AG09309 (cell line): ENCODE results near the gene CLPSL1.

Experiments used
- DNase-seq: peaks from one replicate; pipeline ENCODE4 v3.0.0-alpha.2; 2010; ENCODE audit warnings: low read depth
- H3K4me3 ChIP-seq: 2 replicates; pipeline ENCODE4 v1.5.1; 2011; ENCODE audit warnings: mild to moderate bottlenecking, low read depth, low read length, moderate library complexity; ENCODE audit not compliant: control insufficient read depth
- TF ChIP-seq, protein P1 (sequence below): IDR thresholded peaks from 2 replicates; pipeline ENCODE4 v1.5.1; 2011; ENCODE audit warnings: mild to moderate bottlenecking, low read depth, low read length, inconsistent platforms; ENCODE audit not compliant: insufficient read depth, control insufficient read depth; ENCODE audit errors: missing control alignments

CLPSL1 gene

DNA sequence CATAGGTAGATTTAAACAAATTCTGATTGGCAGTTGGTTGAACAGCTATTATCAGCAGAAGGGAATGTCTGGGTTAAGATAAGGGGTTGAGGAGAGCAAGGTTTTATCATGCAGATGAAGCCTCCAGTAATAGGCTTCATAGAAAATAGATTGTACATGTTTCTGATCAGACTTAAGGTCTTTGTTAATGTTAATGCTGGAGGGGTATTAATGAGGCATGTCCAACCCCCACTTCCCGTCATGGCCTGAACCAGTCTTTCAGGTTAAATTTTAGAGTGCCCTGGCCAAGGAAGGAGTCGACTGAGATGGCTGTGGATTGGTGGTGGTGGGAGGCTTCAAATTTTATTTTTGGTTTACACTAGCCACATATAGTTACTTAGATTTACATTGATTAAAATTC lies 3.4 kb downstream of the CLPSL1 start:
- no peak for DNase-seq
- TF ChIP-seq, protein P1, sequence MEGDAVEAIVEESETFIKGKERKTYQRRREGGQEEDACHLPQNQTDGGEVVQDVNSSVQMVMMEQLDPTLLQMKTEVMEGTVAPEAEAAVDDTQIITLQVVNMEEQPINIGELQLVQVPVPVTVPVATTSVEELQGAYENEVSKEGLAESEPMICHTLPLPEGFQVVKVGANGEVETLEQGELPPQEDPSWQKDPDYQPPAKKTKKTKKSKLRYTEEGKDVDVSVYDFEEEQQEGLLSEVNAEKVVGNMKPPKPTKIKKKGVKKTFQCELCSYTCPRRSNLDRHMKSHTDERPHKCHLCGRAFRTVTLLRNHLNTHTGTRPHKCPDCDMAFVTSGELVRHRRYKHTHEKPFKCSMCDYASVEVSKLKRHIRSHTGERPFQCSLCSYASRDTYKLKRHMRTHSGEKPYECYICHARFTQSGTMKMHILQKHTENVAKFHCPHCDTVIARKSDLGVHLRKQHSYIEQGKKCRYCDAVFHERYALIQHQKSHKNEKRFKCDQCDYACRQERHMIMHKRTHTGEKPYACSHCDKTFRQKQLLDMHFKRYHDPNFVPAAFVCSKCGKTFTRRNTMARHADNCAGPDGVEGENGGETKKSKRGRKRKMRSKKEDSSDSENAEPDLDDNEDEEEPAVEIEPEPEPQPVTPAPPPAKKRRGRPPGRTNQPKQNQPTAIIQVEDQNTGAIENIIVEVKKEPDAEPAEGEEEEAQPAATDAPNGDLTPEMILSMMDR = no peak
- H3K4me3 ChIP-seq = no peak overlapping the region

DNA sequence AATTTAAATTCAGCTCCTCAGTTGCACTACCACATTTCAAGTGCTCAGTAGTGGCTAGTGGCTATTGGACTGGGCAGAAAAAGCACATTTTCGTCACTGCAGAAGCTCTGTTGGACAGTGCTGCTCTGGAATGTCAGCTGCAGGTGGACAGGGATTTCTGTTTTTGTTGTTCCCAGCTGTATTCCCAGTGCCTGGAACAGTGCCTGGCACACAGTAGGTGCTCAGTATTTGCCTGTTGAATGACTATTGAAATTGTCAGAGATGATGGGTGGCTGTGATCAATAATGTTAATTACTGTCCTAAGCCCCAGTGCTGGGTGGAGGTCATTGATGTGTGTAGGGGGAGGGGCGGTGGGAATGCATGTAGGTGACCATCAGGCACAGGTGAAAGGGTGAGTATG lies 5.5 kb downstream of the CLPSL1 start:
- no peak overlapping the region for H3K4me3 ChIP-seq
- no peak for DNase-seq
- TF ChIP-seq, protein P1 = no peak

DNA sequence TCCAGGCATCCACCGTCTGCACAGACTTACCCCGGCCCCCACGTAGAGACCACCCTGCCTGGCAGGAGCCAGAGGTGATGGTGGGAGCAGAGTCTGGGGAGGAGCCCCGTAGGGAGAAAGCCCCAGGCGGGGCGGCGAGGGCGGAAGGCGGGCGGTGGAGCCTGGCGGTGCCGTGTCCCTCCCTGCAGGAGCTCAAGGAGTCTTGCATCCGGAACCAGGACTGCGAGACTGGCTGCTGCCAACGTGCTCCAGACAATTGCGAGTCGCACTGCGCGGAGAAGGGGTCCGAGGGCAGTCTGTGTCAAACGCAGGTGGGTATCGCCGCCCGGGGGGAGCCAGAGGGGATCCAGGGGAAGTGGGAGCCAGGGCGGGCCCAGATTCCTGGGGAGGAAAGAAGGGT lies 6.0 kb downstream of the CLPSL1 start:
- TF ChIP-seq, protein P1 = no peak
- no peak for DNase-seq
- H3K4me3 ChIP-seq = no peak overlapping the region

DNA sequence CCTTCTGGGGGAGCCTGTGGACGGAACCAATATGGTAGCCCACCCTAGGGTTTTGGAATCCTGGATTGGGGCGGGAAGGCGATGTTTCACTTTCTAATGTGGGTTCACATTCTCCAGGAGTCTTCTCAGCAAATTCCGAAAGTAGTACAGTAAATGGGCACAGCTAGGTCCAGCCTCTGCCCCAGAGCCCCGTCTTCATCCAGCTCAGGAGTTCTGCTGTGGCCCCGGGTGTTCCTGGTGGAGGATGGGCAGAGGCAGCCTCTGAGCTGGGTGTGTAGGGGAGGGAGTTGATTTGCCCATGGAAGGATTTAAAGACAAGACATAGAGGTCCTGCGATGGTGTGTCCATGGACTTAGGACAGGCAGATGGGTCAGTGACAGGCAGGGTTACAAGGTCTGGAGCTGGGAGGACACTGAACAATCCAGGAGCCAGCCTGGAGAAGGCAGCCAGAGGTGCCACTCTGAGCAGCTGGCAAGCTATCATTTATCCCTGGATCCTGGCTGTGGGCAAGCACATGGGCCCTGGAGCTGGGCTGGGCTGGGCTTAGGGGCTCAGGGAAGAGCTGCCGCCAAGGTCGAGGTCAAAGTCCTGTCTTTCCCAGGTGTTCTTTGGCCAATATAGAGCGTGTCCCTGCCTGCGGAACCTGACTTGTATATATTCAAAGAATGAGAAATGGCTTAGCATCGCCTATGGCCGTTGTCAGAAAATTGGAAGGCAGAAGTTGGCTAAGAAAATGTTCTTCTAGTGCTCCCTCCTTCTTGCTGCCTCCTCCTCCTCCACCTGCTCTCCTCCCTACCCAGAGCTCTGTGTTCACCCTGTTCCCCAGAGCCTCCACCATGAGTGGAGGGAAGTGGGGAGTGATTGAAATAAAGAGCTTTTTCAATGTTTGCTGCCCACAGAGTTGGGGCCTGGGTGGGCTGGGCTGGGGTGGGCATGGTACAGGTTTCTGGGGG lies 6.7 kb downstream of the CLPSL1 start:
- no peak for DNase-seq
- TF ChIP-seq, protein P1 = no peak
- no peak overlapping the region for H3K4me3 ChIP-seq

DNA sequence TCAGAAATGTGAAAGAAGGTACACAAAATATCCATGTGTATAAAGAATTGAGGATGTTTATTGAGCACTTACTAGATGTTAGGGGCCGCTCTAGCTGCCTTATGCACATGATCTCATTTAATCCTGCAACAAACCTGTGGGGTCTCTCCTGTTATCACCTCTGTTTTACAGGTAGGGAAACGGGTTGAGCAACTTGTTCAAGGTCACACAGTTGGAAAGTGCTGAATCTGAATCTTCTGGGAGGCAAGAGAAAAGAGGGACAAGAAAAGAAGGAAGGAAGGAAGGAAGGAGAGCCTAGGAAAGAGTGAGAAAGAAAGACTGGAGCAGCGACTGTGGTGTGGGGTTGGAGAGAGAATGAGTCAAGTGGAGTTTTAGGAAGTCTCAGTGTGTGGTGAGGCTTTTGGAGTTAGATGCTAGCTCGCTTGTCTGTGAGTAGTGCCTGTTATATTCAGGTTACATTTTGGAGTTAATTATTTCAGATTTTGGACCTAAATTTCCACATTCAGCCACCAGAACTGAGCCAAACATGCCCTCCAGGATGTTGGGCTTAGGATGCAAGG lies 7.7 kb downstream of the CLPSL1 start:
- H3K4me3 ChIP-seq = no peak overlapping the region
- TF ChIP-seq, protein P1 = no peak
- no peak for DNase-seq

DNA sequence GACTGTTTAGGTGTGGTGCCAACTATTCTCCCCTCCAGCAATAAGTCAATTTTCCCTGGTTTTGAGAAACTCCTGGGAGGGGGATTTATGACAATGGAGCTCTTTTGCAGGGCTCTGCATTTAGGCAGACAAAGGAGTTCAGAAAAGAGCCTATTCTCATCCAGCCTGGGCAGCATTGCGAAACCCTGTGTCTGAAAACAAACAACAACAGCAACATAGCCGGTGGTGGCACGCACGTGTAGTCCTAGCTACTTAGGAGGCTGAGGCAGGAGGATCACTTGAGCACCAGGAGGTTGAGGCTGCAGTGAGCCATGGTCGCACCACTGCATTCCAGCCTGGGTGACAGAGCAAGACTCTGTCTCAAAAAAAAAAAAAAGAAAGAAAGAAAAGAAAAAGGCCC lies 9.9 kb downstream of the CLPSL1 start:
- DNase-seq = no peak
- TF ChIP-seq, protein P1 = no peak
- no peak overlapping the region for H3K4me3 ChIP-seq
